Stimulated activated naive CD4-positive, alpha-beta T cell treated with Interleukin-2 at 50 U/mL for 16 hours (primary cell): ENCODE results near the gene OR6B3.

Experiments used
- DNase-seq: peaks from one replicate; lab custom pipeline; 2025; lab: John Stamatoyannopoulos, UW

The OR6B3 gene

GRCh38 chr2:240053173-240054155, at the start of gene OR6B3:
OR6B3 (minus strand) TSS chr2:240053521.
- no peak for DNase-seq

- DNase-seq, result no peak
These were observed 45.0 kb upstream of the OR6B3 start for GRCh38 chr2:240098349-240098748.

- no peak for DNase-seq
These were observed 42.5 kb upstream of the OR6B3 start for GRCh38 chr2:240095556-240096523.

GRCh38 chr2:240089306-240089705, 36.0 kb upstream of the OR6B3 start:
- no peak for DNase-seq

GRCh38 chr2:240086563-240086962, 33.2 kb upstream of the OR6B3 start:
- DNase-seq, result no peak

GRCh38 chr2:240078631-240079030, 25.3 kb upstream of the OR6B3 start:
- no peak for DNase-seq

GRCh38 chr2:240077442-240077841, 24.1 kb upstream of the OR6B3 start:
- no peak for DNase-seq

- DNase-seq, result no peak
These were observed 21.2 kb upstream of the OR6B3 start for GRCh38 chr2:240074545-240074944.

GRCh38 chr2:240070907-240071306, 17.6 kb upstream of the OR6B3 start:
- no peak for DNase-seq

- DNase-seq, result no peak
These were observed 16.5 kb upstream of the OR6B3 start for GRCh38 chr2:240069829-240070228.

GRCh38 chr2:240068193-240068592, 14.9 kb upstream of the OR6B3 start:
- no peak for DNase-seq

- DNase-seq, result no peak
These were observed 13.2 kb upstream of the OR6B3 start for GRCh38 chr2:240066489-240066888.

GRCh38 chr2:240064898-240065297, 11.6 kb upstream of the OR6B3 start:
- no peak for DNase-seq

- DNase-seq, result no peak
These were observed 7.8 kb upstream of the OR6B3 start for GRCh38 chr2:240060977-240061591.

- no peak for DNase-seq
These were observed 3.4 kb upstream of the OR6B3 start for GRCh38 chr2:240056678-240057077.

GRCh38 chr2:240055177-240055917, 2.0 kb upstream of the OR6B3 start:
- no peak for DNase-seq

- DNase-seq, result no peak
These were observed 797 bp downstream of the OR6B3 start for GRCh38 chr2:240052524-240052923.

- no peak for DNase-seq
These were observed 1.6 kb downstream of the OR6B3 start for GRCh38 chr2:240051697-240052096.

GRCh38 chr2:240050278-240050677, 3.0 kb downstream of the OR6B3 start:
- no peak for DNase-seq

- DNase-seq, result no peak
These were observed 5.1 kb downstream of the OR6B3 start for GRCh38 chr2:240048237-240048636.

GRCh38 chr2:240045098-240045497, 8.2 kb downstream of the OR6B3 start:
- no peak for DNase-seq
